Measurements from ENCODE around the gene AFAP1L2.

AFAP1L2 gene

DNA sequence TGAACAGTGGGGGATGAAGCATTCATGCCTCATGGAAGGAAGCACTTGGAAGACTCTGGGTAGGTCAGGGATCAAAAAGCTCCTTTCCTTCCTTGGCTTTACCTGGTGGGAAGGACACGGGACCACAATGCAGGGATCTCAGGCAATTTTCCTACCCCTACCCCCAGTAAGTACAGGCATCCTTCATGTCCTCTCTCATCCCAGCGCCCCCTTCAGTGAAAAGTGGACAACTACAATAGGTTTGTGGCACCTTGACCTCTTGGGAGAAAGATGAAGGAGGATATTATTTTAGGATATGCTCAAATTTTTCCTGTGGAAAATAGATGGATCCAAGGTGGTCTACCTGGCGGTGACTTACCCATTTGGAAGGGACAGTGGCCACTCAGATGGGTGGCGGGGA is 16.5 kb downstream of the AFAP1L2 start:
- DNase-seq (ENCODE audit: low read depth), result no peak

DNA sequence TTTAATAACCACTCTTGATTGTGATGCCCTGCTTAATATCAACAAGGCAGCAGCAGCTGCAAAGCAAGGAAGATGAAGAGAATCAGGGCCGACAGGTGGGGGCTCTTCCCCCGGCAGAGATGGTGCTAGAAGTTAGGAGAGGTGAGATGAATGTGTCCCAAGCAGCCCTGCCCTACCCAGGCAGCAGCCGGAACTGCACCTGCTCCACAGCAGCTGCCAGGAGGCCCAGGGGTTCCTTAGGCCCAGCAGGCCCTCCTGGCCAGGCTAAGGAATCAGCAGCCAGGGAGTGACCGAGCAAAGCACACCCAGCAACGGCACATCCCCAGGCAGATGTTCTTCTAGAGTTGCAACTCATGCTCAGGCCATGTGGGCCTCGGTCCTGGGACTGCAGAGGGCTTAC is 17.9 kb downstream of the AFAP1L2 start:
- DNase-seq (ENCODE audit: low read depth), result no peak

DNA sequence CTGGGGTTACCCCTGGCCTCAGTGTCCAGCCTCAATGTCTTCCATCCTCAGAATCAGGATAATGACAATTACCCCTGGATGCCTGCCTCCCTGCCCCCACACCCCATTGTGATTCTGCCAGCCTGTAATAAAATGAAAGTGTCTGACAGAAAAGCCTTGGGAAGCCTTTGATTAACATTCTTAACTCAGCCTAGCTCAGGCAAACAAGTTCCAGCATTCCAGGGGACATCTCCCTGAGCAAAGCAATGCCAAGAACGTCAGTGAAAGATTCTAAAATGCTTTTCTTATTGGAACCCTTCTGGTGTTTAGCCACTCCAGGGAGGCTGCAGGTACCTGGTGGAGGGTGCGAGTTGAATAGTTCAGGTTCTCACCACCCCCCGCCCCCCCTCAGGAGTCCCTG is 18.7 kb downstream of the AFAP1L2 start:
- DNase-seq (ENCODE audit: low read depth), result no peak

- no peak for DNase-seq (ENCODE audit: low read depth)
These were observed 19.7 kb downstream of the AFAP1L2 start for GRCh38 chr10:114384601-114385000.

DNA sequence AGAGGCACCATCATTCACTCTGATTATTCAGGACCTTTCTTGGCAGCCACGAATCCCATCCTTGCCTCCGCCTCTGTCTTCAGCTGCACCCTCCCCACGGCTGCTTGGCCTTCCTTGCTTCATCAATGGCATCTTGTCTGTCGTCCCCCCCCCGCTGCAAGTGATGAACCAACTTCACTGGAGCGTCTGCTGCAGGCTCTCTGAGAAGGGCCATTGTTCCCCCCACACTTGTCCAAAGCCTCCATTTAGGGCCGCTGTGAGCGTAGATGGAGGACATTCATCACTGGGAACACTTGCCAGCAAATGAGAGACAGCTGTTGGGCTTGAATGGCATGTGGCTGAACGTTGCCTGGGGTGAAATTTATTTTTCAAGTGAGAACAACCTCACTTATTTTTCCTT is 20.1 kb downstream of the AFAP1L2 start:
- no peak for DNase-seq (ENCODE audit: low read depth)

- DNase-seq (ENCODE audit: low read depth), result no peak
These were observed 23.5 kb downstream of the AFAP1L2 start for GRCh38 chr10:114380797-114381196.

DNA sequence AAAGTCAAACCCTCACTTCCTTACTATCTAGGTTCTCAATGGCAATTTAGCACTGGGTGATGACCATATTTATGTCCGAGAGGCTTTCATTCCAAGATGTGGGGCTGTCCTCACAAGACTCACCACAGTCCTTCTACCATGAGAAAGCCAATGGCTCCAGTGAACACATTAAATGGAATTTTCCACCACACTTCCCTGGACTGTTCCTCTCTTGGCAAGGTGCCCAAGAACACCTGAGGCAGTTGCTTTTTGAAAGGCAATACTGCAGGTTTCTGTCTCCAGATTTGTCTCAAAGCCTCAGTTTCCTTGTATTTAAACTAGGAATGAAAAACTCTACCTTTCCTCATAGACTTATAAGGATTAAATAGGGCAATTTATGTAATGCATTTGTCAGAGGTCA is 24.2 kb downstream of the AFAP1L2 start:
- no peak for DNase-seq (ENCODE audit: low read depth)

- no peak for DNase-seq (ENCODE audit: low read depth)
These were observed 24.7 kb downstream of the AFAP1L2 start for GRCh38 chr10:114379631-114380041.

DNA sequence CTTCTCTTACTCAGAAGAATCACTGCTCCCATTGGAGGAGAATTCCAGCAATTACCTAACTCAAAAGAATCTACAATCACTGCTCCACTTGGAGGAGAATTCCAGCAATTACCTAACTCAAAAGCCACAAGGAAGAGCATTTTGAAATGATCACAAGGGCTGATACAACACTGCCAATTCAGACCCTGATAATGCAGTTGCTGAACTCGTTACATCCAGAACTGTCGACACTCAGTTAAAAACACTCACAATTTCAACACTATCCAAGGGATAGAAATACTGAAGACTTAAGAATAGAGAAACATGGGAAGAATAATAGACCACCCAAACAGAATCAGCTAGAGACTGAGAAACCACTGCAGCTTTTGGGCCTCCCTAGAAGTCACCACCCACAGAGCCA is 27.8 kb downstream of the AFAP1L2 start:
- no peak for DNase-seq (ENCODE audit: low read depth)

DNA sequence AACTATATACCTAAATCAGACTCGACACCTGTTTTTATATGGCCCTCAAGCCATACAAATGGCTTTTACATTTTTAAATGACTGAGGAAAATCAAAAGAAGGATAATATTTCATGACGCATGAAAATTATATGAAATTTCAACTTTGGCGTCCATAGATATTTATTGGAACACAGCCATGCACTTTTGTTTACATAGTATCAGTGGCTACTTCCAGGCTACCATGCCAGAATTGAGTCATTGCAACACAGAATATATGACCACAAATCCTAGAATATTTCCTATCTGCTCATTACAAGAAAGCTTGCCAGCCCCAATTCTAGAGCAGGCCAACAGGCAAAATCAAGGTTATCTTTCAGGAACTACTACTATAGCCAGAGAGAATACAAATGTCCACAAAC is 29.3 kb downstream of the AFAP1L2 start:
- DNase-seq (ENCODE audit: low read depth), result no peak

DNA sequence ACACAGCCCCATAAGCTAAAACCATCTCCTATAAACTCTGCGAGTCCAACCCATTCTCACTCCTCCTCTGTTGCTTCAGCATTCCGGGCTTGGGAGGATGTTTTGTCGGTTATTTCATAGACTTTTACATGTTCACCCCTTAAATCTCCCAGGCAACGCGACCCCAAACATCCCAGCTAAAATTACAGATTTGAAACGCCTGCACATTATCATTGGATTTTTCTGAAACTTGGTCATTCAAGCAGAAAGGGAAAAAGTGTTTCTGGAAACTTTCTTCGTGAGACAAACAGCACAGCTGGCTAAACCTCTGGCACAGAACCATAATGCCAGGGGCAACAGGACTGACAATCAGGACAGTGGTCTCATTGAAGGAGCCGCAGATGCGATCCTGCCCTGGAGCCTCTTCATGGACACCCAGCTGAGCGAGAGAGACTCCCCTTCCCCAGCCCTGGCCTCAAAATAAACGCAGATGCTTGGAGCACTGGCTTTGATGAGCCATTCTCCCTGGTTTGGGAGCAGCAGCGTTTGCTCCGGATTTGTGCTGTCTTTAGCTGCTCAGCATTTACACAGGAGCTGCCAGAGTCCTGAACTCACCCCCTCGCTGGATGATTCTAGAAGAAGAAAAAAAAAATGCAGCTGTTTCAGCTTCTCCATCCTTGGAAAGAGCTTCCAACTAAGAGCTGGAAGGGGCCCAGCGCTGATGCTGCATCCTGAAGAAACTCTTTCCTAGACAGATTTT is 30.1 kb downstream of the AFAP1L2 start:
- DNase-seq (ENCODE audit: low read depth), result no peak

GRCh38 chr10:114373631-114374030 is 30.7 kb downstream of the AFAP1L2 start:
- no peak for DNase-seq (ENCODE audit: low read depth)

DNA sequence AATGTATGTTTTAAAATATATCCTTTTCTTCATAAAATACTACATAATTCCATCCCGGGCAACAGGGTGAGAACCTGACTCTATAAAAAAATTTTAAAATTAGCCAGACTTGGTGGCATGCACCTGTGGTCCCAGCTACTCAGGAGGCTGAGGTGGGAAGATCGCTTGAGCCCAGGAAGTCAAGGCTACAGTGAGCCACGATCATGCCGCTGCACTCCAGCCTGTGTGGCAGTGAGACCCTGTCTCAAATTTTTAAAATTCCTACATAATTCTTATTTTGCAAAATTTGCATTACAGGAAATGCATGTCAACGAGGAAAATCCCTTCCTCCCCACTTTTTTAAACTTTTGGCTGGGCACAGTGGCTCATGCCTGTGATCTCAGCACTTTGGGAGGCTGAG is 31.3 kb downstream of the AFAP1L2 start:
- DNase-seq (ENCODE audit: low read depth), result no peak

- DNase-seq (ENCODE audit: low read depth), result no peak
These were observed 32.1 kb downstream of the AFAP1L2 start for GRCh38 chr10:114372179-114372578.

DNA sequence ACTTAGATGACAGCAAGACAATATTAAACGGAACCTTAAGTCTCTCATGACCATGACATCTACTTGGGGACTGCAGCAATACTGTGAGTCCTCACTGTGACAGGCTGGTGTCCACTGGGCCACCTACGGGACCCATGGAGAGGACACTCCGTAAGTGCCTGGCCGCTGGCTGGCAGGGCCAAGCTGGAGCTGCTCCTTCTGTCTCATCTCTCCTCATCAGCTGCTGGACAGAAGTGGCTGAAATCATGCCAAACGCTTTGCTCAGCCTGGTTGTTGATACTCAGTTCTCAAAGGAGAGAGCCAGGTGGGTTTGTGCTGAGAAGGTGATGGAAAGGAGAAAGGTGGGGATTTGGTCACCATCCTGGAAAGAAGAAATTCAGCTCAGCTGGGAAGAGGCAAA is 33.3 kb downstream of the AFAP1L2 start:
- no peak for DNase-seq (ENCODE audit: low read depth)

- no peak for DNase-seq (ENCODE audit: low read depth)
These were observed 34.1 kb downstream of the AFAP1L2 start for GRCh38 chr10:114370199-114370598.

DNA sequence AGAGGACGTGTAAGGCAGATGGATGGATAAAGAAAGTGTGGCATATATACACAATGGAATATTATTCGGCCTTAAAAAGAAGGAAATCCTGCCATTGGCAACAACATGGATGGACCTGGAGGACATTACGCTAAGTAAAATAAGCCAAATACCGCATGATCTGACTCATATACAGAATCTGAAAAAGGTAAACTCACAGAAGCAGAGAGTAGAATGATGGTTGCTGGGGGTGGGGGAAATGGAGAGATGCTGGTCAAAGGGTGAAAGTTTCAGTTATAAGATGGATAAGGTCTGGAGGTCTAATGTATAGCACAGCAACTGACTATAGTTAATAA is 36.3 kb downstream of the AFAP1L2 start:
- DNase-seq (ENCODE audit: low read depth), result no peak

DNA sequence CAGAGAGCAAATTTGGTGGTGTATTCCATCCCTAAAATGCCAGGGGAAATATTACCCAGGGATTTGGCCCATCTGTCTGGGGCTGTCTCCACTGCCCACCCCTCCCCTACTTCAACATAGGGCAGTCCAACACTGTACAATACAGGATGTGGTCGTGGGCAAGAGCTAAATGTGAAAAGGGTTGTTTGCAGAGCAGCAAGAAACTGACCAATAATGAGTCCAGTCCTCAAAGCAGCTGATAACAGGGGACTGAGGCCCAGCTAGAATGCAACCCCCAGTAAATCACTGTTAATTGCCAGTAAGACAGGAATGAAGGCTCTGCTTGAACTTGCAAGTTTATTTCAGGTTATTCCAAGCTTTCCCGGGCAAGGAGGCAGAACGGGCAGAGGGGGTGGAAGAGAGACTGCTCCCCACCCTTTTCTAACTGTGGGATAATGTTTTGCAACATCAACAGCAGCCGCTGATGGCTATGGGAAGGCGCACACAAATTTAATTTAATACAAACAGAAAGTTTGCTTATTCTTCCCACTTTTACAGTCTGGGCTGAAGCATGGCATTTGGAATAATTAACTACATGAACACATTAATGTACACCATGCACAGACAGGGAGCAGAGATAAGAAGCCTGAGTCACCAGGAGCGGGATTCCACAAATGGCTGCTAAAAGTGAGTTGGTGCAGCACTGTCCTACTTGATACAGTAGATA is 36.8 kb downstream of the AFAP1L2 start:
- no peak for DNase-seq (ENCODE audit: low read depth)

GRCh38 chr10:114364726-114365125 is 39.6 kb downstream of the AFAP1L2 start:
- no peak for DNase-seq (ENCODE audit: low read depth)

DNA sequence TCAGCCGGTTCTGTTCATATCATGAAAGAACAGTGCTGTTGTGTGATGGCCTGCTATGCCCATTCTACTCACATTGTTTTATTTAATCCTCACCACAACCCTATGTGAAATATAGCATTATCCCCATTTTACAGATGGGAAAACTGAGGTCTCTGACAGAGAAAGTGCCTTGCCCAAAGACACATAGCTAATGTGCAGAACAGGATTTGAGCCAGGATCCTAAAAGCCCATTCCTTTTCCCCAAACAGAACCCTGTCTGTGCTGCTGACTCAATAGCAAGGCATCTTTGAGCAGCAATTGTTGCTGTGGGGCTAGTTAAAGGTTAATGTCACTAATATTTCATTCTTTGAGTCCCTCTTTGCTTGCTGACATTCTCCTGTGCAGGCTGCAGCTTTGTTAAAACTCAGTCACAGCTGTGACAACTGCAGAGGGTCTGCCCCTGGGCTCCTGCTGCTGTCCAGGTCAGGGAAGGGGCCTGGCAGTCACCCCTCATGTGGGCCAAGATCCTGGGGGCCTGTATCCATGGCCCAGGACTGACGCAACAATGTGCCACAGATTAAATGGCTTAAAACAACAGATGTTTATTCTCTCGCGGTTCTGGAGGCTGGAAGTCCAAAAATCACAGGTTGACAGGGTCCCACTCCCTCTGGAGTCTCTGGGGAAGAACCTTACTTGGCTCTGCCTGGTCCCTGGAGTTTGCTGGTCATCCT is 40.4 kb downstream of the AFAP1L2 start:
- DNase-seq (ENCODE audit: low read depth), result no peak

- DNase-seq (ENCODE audit: low read depth), result no peak
These were observed 41.4 kb downstream of the AFAP1L2 start for GRCh38 chr10:114362826-114363355.

DNA sequence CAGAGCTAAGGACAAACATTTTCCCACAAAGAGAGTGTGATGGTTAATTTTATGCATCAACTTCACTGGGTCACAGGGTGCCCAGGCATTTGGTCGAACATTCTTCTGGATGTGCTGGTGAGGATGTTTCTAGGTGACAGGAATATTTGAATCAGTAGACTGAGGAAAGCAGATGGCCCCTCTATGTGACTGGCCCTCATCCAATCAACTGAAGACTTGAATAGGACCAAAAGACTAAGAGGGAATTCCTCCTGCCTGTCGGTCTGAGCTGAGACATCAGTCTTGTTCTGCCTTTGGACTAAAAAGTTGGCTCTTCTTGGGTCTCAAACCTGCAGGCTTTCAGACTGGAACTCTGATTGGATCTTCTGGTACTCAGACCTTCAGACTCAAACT is 44.4 kb downstream of the AFAP1L2 start:
- DNase-seq (ENCODE audit: low read depth), result no peak

Measured in stimulated activated CD8-positive, alpha-beta memory T cell treated with anti-CD3 and anti-CD28 coated beads, Interleukin-7, amount 100 ng/mL, for 24 hours (primary cell).